Retinal pigment epithelial cell (primary cell): ENCODE results near the gene ME3.
"Not testable (repeated sequence)": the region's sequence is repeated elsewhere in the genome, so short reads cannot be mapped to it uniquely, and the experiment has no call there.

ENCODE experiments used
- DNase-seq: peaks from one replicate; pipeline ENCODE4 v3.0.0-alpha.2; 2010; ENCODE audit warnings: low read depth
- H3K4me3 ChIP-seq: 2 replicates; pipeline ENCODE4 v1.5.1; 2011; ENCODE audit warnings: mild to moderate bottlenecking, low read length, control low read depth, moderate library complexity
- TF ChIP-seq, protein P1 (sequence below): conservative IDR thresholded peaks from 2 replicates; pipeline ENCODE4 v1.5.1; 2011; ENCODE audit warnings: low read depth, low read length, control low read depth, inconsistent platforms

Gene ME3

GRCh38 chr11:86570020-86570419 lies 102.4 kb downstream of the ME3 start:
- no peak overlapping the region for H3K4me3 ChIP-seq
- DNase-seq, result peak; percentile 36
- TF ChIP-seq, protein P1, sequence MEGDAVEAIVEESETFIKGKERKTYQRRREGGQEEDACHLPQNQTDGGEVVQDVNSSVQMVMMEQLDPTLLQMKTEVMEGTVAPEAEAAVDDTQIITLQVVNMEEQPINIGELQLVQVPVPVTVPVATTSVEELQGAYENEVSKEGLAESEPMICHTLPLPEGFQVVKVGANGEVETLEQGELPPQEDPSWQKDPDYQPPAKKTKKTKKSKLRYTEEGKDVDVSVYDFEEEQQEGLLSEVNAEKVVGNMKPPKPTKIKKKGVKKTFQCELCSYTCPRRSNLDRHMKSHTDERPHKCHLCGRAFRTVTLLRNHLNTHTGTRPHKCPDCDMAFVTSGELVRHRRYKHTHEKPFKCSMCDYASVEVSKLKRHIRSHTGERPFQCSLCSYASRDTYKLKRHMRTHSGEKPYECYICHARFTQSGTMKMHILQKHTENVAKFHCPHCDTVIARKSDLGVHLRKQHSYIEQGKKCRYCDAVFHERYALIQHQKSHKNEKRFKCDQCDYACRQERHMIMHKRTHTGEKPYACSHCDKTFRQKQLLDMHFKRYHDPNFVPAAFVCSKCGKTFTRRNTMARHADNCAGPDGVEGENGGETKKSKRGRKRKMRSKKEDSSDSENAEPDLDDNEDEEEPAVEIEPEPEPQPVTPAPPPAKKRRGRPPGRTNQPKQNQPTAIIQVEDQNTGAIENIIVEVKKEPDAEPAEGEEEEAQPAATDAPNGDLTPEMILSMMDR, result no peak

GRCh38 chr11:86569109-86569508 lies 103.3 kb downstream of the ME3 start:
- no peak overlapping the region for H3K4me3 ChIP-seq
- TF ChIP-seq, protein P1, result no peak
- DNase-seq, result no peak

DNA sequence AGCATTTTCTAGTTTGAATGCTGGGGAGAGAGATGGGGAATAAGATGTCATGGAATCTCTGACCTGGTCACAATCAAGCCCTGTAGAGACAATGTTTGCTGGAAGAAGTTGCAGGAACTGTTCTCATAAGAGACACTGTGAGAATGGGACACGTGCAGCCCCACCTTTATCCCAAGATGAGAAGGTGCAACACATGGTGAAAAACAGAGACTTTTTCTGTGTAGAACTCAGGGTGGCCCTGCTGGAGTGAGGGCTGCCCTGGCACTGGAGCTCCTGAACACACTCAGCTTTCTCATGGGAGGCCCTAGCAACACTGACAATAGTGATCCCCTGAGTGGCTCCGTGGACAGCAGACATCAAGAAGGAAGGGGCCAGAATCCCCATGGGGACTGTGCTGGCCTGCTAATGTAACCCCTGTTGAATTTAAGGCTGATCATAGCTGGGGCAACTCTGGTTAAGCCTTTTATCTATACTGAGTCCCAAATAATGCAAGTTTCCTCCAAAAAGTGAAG lies 106.6 kb downstream of the ME3 start:
- TF ChIP-seq, protein P1, result no peak
- no peak overlapping the region for H3K4me3 ChIP-seq
- no peak for DNase-seq

DNA sequence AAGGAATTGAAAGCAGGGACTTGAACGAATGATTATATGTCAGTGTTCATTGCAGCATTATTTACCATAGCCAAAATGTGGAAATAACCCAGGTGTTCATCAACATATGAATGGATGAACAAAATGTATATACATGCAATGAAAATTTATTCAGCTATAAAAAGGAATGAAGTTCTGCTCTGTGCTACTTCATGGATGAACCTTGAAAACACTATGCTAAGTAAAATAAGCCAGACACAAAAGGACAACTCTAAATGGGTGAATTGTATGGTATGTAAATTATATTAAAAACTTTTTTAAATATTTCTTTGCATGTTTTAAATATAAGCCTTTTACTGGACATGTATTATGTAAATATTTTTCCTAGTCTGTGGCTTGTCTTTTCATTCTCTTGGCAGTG lies 107.0 kb downstream of the ME3 start:
- no peak for DNase-seq
- TF ChIP-seq, protein P1, result no peak

GRCh38 chr11:86562842-86563241 lies 109.6 kb downstream of the ME3 start:
- not testable (repeated sequence) for DNase-seq

More for the DNA sequence above, 107.0 kb downstream of the ME3 start:
- H3K4me3 ChIP-seq, result no peak overlapping the region

GRCh38 chr11:86559311-86559945 lies 113.0 kb downstream of the ME3 start:
- H3K4me3 ChIP-seq, result no peak overlapping the region
- no peak for DNase-seq
- TF ChIP-seq, protein P1, result no peak

More at GRCh38 chr11:86562842-86563241, 109.6 kb downstream of the ME3 start:
- H3K4me3 ChIP-seq, result not testable (repeated sequence)

DNA sequence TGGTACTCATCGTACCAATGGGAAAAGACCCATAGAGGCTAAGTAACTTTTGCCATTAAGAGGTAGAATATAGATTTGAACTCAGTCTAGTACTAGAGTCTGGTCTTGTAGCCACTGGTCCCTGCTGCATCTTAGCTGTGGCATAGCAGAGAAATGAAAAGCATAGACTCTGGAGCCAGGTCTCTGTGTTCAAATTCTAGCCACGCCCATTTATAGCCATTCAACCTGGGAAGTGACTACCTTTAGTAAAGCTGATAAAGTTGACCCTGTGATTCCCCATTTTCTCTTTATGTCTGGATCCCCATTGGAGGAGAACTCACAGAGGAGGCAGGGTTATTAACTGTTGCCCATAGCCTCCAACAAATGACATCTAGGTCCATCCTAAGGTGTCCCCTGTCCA lies 113.6 kb downstream of the ME3 start:
- H3K4me3 ChIP-seq, result no peak overlapping the region

More for the DNA sequence above, 113.6 kb downstream of the ME3 start:
- TF ChIP-seq, protein P1, result no peak
- DNase-seq, result no peak
